Chondrocyte (in vitro differentiated cells): ENCODE results near the gene OSM. TPM values are rescaled to one million over a fixed set of nuclear protein-coding genes. Genes with fewer than 3 reads are reported as not detected.

Source experiments
- DNase-seq: peaks from one replicate; pipeline ENCODE4 v3.0.0; 2021; ENCODE audit warnings: mixed read lengths, low spot score
- H3K27ac Mint-ChIP-seq: one replicate; pipeline ENCODE4 v1.8.0; 2021; ENCODE audit warnings: mild to moderate bottlenecking, moderate library complexity, mixed read lengths; ENCODE audit not compliant: unreplicated experiment
- H3K27me3 Mint-ChIP-seq: 2 replicates; pipeline ENCODE4 v1.8.0; 2021; ENCODE audit warnings: low read depth, mixed read lengths
- H3K36me3 Mint-ChIP-seq: 2 replicates; pipeline ENCODE4 v1.8.0; 2021; ENCODE audit warnings: low read depth, mixed read lengths
- H3K4me1 Mint-ChIP-seq: 2 replicates; pipeline ENCODE4 v1.8.0; 2021; ENCODE audit warnings: low read depth, mild to moderate bottlenecking, mixed read lengths
- H3K4me3 Mint-ChIP-seq: one replicate; pipeline ENCODE4 v1.8.0; 2021; ENCODE audit warnings: mild to moderate bottlenecking, moderate library complexity, mixed read lengths; ENCODE audit not compliant: unreplicated experiment
- H3K9me3 Mint-ChIP-seq: 2 replicates; pipeline ENCODE4 v1.8.0; 2021; ENCODE audit warnings: low read depth, mixed read lengths
- total RNA-seq: library from RNA; stranded (reverse); gene quantifications from 3 replicates; pipeline ENCODE4 v1.2.1, GENCODE V29; 2021
- TF ChIP-seq, protein P1 (sequence below): fragments of 200-600 bp; sonication (generic); IDR thresholded peaks from 2 replicates; pipeline ENCODE4 v1.5.0; 2021; ENCODE audit warnings: antibody characterized with exemption, mild to moderate bottlenecking, moderate library complexity

Gene OSM
- total RNA-seq, 1 donor from 2014 or later, result not detected

DNA sequence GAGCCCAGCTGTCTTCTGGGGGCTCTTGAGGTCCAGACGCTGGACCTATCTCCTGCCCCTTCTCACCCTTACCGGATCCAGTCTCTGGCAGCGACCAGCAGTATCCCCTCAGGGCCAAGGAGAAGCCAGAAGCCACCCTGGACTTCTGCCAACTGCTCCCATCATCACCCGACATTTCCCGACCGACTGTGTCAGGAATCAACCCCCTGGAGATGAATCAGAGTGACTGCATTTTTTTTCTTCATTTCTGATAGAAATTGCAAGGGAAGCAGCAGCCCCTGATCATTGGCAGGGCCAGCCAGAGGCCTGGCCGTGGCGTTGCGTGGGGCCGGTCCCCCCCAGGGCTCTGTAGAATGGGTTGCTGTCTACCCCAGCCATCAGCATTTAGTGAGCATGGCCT is 14.9 kb downstream of the OSM start:
- H3K4me1 Mint-ChIP-seq, result peaks cover 64% of the 10 kb centered on the region
- peak overlapping the region; percentile 91 for H3K27ac Mint-ChIP-seq

DNA sequence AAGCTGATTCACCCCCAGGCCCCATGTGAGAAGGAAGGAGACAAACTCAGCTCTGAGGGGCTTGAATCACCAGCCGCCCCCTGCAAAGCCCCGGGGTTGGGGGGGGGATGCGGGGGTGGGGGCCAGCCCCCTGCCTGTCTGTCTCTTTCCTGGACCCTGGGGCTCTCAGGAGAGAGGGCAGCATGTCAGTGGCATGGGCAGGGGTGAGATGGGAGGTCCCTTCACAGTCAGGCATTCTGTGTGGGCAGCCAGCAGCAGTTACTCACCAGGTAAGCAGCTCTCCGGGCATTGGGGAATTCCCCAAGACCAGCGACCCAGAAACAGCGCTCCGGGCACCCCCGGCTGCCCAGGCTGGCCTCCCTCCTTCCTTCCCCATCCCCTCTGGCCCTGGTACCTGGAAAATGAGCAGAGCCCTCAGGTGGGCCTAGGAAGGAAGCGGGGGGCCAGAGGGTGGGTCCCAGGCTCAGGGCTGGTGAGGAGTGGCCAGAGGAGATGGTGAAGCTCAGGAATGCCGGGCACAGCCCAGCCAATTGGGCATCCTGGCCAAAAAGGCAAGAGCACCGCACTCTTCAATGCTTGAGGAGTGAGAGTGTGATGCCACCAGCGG is 15.9 kb downstream of the OSM start:
- no peaks in the 10 kb centered on the region for H3K27me3 Mint-ChIP-seq
- H3K36me3 Mint-ChIP-seq, result no peaks in the 10 kb centered on the region
- TF ChIP-seq, protein P1, sequence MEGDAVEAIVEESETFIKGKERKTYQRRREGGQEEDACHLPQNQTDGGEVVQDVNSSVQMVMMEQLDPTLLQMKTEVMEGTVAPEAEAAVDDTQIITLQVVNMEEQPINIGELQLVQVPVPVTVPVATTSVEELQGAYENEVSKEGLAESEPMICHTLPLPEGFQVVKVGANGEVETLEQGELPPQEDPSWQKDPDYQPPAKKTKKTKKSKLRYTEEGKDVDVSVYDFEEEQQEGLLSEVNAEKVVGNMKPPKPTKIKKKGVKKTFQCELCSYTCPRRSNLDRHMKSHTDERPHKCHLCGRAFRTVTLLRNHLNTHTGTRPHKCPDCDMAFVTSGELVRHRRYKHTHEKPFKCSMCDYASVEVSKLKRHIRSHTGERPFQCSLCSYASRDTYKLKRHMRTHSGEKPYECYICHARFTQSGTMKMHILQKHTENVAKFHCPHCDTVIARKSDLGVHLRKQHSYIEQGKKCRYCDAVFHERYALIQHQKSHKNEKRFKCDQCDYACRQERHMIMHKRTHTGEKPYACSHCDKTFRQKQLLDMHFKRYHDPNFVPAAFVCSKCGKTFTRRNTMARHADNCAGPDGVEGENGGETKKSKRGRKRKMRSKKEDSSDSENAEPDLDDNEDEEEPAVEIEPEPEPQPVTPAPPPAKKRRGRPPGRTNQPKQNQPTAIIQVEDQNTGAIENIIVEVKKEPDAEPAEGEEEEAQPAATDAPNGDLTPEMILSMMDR, result no peak
- peak; percentile 90 for DNase-seq
- no peak overlapping the region for H3K4me3 Mint-ChIP-seq
- no peaks in the 10 kb centered on the region for H3K9me3 Mint-ChIP-seq
- H3K4me1 Mint-ChIP-seq, result peaks cover 65% of the 10 kb centered on the region
- H3K27ac Mint-ChIP-seq, result peak overlapping the region; percentile 91

More for the DNA sequence above, 14.9 kb downstream of the OSM start:
- DNase-seq, result no peak
- TF ChIP-seq, protein P1, result peak; percentile 15
- Mint-ChIP-seq H3K4me3 (no peak overlapping the region), H3K9me3 (no peaks in the 10 kb centered on the region), H3K36me3 (no peaks in the 10 kb centered on the region), H3K27me3 (no peaks in the 10 kb centered on the region)

DNA sequence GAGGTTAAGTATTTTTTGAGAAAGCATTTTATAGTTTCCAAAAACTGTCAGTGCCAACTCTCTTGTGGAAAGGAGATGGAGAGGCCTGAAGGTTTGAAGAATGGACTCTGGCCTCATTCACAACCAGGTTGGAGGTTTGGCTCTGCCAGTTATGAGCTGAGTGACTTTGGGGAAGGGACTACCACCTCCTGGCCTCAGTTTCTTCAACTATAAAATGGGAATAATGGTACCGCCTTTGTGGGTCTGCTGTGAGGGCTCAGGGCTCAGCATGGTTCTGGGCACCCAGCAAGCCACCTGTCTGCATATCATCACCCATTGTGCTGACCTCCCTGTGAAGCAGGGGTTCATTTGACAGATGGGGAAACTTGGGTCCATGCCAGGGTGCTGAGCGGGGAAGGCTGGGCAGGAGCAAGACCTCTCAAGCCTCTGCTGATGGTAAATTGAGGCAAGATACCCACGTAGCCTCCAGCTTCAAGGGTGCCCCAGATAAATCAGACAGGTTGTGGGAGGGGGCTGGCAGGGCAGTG is 16.5 kb downstream of the OSM start:
- Mint-ChIP-seq H3K27ac (peak overlapping the region; percentile 45), H3K27me3 (no peaks in the 10 kb centered on the region), H3K36me3 (no peaks in the 10 kb centered on the region), H3K4me1 (peaks cover 71% of the 10 kb centered on the region), H3K4me3 (no peak overlapping the region), H3K9me3 (no peaks in the 10 kb centered on the region)
- no peak for DNase-seq
- TF ChIP-seq, protein P1, result no peak

DNA sequence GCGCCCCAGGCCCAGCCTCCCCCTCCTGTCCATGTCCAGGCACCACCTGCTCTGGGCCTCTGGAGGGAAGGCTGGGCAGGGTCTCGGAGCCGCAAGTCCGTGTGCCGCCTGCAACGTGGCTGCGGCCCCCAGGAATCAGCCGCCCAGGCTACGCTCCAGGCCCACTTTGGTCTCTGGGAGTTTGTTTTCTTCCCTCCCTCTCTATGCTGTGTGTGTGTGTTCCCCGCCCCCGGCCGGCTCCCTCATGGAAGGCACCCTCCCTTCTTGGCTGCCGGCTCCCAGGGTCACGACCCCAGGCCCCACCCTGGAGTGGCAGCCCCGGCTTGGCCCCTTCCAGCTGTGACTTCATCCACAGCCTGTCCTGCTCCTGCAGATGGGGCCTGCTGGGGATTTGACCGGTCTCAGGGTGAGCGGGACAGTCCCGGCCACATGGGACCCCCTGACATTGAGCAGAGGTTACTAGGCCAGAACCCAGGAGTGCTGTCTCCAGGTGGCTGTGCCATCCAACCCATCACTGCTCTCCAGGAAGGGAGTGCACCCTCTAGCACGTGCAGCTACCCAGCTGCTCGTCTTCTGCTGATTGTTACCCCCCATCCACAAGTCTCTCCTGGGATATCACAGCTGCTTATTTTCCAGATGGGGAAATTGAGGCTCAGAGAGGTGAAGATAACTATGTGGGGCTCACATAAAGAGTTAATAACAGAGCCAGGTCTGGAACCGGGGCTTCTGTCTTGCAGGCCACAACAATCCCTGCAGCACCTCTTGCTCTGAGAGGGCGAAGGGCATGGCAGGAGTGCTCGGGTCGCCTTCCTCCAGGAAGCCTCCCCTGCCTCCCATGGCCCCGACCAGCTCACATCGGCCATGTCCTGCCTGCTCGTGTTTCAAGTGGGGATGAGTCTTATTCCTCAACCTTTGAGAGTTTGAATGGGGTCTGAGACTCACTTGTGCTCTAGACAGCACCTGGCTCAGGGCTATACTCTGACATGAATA is 17.3 kb downstream of the OSM start:
- peaks cover 79% of the 10 kb centered on the region for H3K4me1 Mint-ChIP-seq
- TF ChIP-seq, protein P1, result no peak
- DNase-seq, result peak; percentile 83
- H3K27ac Mint-ChIP-seq, result peak overlapping the region; percentile 32
- no peaks in the 10 kb centered on the region for H3K9me3 Mint-ChIP-seq
- H3K4me3 Mint-ChIP-seq, result no peak overlapping the region
- H3K36me3 Mint-ChIP-seq, result no peaks in the 10 kb centered on the region
- H3K27me3 Mint-ChIP-seq, result no peaks in the 10 kb centered on the region

DNA sequence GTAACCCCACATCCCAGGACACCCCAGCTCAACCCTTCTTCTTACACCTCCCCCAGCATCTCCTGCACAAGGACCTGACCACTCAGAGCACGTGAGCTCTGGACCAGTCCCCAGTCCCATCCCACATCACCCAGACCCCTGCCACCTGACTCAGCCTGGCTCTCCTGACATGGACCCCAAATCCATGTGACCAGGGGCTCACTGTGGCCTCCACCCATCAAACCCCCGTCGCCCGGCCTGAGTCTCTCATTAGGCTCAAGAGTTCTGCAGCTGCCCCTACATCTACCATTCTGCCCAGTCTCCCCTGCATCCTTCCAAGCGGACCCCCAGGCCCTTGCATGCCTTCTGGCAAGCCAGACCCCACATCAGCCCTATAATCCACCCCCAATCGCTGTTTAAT is 18.2 kb downstream of the OSM start:
- Mint-ChIP-seq H3K9me3 (no peaks in the 10 kb centered on the region), H3K27me3 (no peaks in the 10 kb centered on the region), H3K36me3 (no peaks in the 10 kb centered on the region), H3K4me3 (peak overlapping the region; percentile 33), H3K27ac (peak overlapping the region; percentile 37), H3K4me1 (peaks cover 82% of the 10 kb centered on the region)
- TF ChIP-seq, protein P1, result no peak
- DNase-seq, result peak; percentile 76
